Measurements from ENCODE around the gene GPR34. TPM values are rescaled to one million over a fixed set of nuclear protein-coding genes. Genes with fewer than 3 reads are reported as not detected.
"Not testable (repeated sequence)": the region's sequence is repeated elsewhere in the genome, so short reads cannot be mapped to it uniquely, and the experiment has no call there.

GPR34 gene
- total and polyA plus RNA-seq, 2 donors (not counting 1 experiment from before 2014, with no cell fraction given), result 0.21 TPM; not detected in 1

DNA sequence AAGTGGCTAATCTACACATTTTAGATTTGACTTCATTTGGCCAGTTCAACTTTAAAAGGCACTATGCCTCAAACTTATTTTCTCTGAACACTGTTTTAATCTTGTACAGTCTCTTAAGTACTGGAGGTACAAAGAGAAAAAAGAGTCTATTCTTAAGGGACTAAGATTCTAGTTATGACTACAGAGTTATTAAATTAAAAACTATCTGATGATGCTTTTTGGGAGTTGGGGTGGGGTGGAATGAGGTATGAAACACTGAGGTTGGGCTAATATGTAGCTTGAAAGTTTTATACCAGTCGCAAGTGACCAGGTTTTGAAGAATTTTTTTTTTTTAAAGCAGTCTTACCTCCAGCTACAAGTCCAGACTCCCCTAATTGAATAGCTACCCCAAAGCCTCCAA, 17.7 kb upstream of the GPR34 start:
- no peaks in the 10 kb centered on the region for H3K79me2 ChIP-seq (ENCODE audit: control insufficient read depth, insufficient read depth, low read length)
- no peak overlapping the region for H3K27ac Mint-ChIP-seq
- H2AFZ ChIP-seq (ENCODE audit: insufficient read depth, low read depth, low read length, poor library complexity, severe bottlenecking), result no peak overlapping the region
- TF ChIP-seq, protein P1, sequence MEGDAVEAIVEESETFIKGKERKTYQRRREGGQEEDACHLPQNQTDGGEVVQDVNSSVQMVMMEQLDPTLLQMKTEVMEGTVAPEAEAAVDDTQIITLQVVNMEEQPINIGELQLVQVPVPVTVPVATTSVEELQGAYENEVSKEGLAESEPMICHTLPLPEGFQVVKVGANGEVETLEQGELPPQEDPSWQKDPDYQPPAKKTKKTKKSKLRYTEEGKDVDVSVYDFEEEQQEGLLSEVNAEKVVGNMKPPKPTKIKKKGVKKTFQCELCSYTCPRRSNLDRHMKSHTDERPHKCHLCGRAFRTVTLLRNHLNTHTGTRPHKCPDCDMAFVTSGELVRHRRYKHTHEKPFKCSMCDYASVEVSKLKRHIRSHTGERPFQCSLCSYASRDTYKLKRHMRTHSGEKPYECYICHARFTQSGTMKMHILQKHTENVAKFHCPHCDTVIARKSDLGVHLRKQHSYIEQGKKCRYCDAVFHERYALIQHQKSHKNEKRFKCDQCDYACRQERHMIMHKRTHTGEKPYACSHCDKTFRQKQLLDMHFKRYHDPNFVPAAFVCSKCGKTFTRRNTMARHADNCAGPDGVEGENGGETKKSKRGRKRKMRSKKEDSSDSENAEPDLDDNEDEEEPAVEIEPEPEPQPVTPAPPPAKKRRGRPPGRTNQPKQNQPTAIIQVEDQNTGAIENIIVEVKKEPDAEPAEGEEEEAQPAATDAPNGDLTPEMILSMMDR (IDR thresholded peaks at IDR 0.05), result no peak
- no peak for TF ChIP-seq EZH2 (IDR thresholded peaks at IDR 0.05; ENCODE audit: borderline replicate concordance, insufficient read depth, low read depth, low read length, poor library complexity, severe bottlenecking)
- H3K4me3 Mint-ChIP-seq, result no peak overlapping the region
- no peak overlapping the region for H3K4me3 ChIP-seq (ENCODE audit: control extremely low read depth in 1 of 5, extremely low read depth in 1 of 5, insufficient read depth in 1 of 5, low read depth in 2 of 5, low read length in 4 of 5)
- no peaks in the 10 kb centered on the region for H3K27me3 Mint-ChIP-seq
- ATAC-seq (ENCODE audit: low read depth), result no peak
- CTCF ChIA-PET, result no interaction called here
- H3K4me2 ChIP-seq (replicated peaks; ENCODE audit: low read depth, low read length, poor library complexity, severe bottlenecking), result no peak overlapping the region
- WGBS (ENCODE audit: insufficient coverage), result no CpG with 5 or more reads among the region's 1 CpG
- no peaks in the 10 kb centered on the region for H3K36me3 ChIP-seq (replicated peaks in 1 of 2; ENCODE audit: control extremely low read depth in 1 of 2, control insufficient read depth in 1 of 2, extremely low read depth in 1 of 2, insufficient read depth in 2 of 2, low read length in 1 of 2)
- peaks cover 7% of the 10 kb centered on the region for H3K4me1 Mint-ChIP-seq
- H3K27me3 ChIP-seq (replicated peaks in 1 of 4; ENCODE audit: control extremely low read depth in 1 of 4, control insufficient read depth in 3 of 4, insufficient read depth in 4 of 4, low read length in 3 of 4), result no peaks in the 10 kb centered on the region
- no peaks in the 10 kb centered on the region for H3K4me1 ChIP-seq (ENCODE audit: control insufficient read depth in 2 of 2, insufficient read depth in 2 of 2, low read length in 2 of 2)
- no peak for DNase-seq
- H3K9me3 ChIP-seq (ENCODE audit: control extremely low read depth in 1 of 3, control insufficient read depth in 2 of 3, insufficient read depth in 1 of 3, low read length in 2 of 3), result no peaks in the 10 kb centered on the region
- H3K9ac ChIP-seq (ENCODE audit: low read length), result no peak overlapping the region
- no peaks in the 10 kb centered on the region for H3K9me3 Mint-ChIP-seq (ENCODE audit: insufficient read depth)
- intact Hi-C loops (cut with micrococcal nuclease), result no loop called here
- no peak overlapping the region for H3K27ac ChIP-seq (ENCODE audit: low read length in 2 of 2)
- POLR2A ChIA-PET, result no interaction called here
- H4K20me1 ChIP-seq (ENCODE audit: control insufficient read depth, insufficient read depth, low read length, poor library complexity, severe bottlenecking), result no peaks in the 10 kb centered on the region

DNA sequence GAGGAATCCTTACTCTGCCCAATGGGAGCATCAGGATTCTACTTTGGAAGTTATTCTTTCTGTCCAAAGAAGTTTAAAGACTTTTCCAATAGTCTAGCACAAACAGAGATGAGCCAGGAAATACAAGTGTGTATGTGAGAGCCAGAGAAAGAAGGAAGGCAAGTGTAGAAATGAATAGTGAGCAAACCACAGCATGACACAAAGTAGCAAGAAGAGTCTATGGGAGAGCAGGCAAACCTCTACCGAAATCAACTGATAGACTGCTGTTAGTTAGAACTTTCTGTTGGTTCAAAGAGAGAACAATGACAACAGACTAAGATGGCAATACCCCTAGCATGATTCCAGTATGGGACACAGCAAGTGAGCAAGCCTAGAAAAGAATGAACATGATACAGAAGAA, 16.1 kb upstream of the GPR34 start:
- no peak overlapping the region for H3K4me3 Mint-ChIP-seq
- H3K9ac ChIP-seq (ENCODE audit: low read length), result no peak overlapping the region
- no peak for TF ChIP-seq EZH2 (IDR thresholded peaks at IDR 0.05; ENCODE audit: borderline replicate concordance, insufficient read depth, low read depth, low read length, poor library complexity, severe bottlenecking)
- TF ChIP-seq, protein P1 (IDR thresholded peaks at IDR 0.05), result no peak
- no peak overlapping the region for H3K4me3 ChIP-seq (ENCODE audit: control extremely low read depth in 1 of 5, extremely low read depth in 1 of 5, insufficient read depth in 1 of 5, low read depth in 2 of 5, low read length in 4 of 5)
- peaks cover 8% of the 10 kb centered on the region for H3K4me1 Mint-ChIP-seq
- ATAC-seq (ENCODE audit: low read depth), result no peak
- no peaks in the 10 kb centered on the region for H3K4me1 ChIP-seq (ENCODE audit: control insufficient read depth in 2 of 2, insufficient read depth in 2 of 2, low read length in 2 of 2)
- no peak for DNase-seq
- no peak overlapping the region for H3K4me2 ChIP-seq (replicated peaks; ENCODE audit: low read depth, low read length, poor library complexity, severe bottlenecking)
- H3K9me3 ChIP-seq (ENCODE audit: control extremely low read depth in 1 of 3, control insufficient read depth in 2 of 3, insufficient read depth in 1 of 3, low read length in 2 of 3), result no peaks in the 10 kb centered on the region
- no peaks in the 10 kb centered on the region for H3K27me3 ChIP-seq (replicated peaks in 1 of 4; ENCODE audit: control extremely low read depth in 1 of 4, control insufficient read depth in 3 of 4, insufficient read depth in 4 of 4, low read length in 3 of 4)
- H4K20me1 ChIP-seq (ENCODE audit: control insufficient read depth, insufficient read depth, low read length, poor library complexity, severe bottlenecking), result no peaks in the 10 kb centered on the region
- CTCF ChIA-PET, result no interaction called here
- H3K79me2 ChIP-seq (ENCODE audit: control insufficient read depth, insufficient read depth, low read length), result no peaks in the 10 kb centered on the region
- intact Hi-C loops (cut with micrococcal nuclease), result no loop called here
- H3K9me3 Mint-ChIP-seq (ENCODE audit: insufficient read depth), result no peaks in the 10 kb centered on the region
- no peak overlapping the region for H3K27ac ChIP-seq (ENCODE audit: low read length in 2 of 2)
- no CpG with 5 or more reads among the region's 1 CpG for WGBS (ENCODE audit: insufficient coverage)
- POLR2A ChIA-PET, result no interaction called here
- H3K36me3 ChIP-seq (replicated peaks in 1 of 2; ENCODE audit: control extremely low read depth in 1 of 2, control insufficient read depth in 1 of 2, extremely low read depth in 1 of 2, insufficient read depth in 2 of 2, low read length in 1 of 2), result no peaks in the 10 kb centered on the region
- H2AFZ ChIP-seq (ENCODE audit: insufficient read depth, low read depth, low read length, poor library complexity, severe bottlenecking), result no peak overlapping the region
- no peak overlapping the region for H3K27ac Mint-ChIP-seq
- no peaks in the 10 kb centered on the region for H3K27me3 Mint-ChIP-seq

DNA sequence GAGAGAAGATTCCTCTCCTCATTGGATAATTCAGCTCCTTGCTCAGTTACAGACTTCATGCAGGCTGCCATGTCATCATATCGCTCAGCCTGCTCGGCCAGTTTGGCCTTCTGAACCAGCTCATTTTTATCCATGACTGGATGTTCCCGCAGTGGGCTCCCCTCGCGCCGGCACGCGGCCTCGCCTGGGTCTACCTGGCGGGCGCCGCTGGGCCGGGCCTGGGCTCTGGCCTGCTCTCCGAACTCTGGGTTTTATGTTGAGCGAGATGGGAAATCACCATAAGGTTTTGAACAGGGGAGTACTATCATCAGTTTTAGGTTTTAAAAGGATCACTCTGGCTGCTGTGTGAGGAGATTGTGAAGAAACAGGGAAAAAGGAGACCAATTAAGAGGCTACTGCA, 12.4 kb upstream of the GPR34 start:
- H2AFZ ChIP-seq (ENCODE audit: insufficient read depth, low read depth, low read length, poor library complexity, severe bottlenecking); H3K79me2 ChIP-seq (ENCODE audit: control insufficient read depth, insufficient read depth, low read length); H3K27ac ChIP-seq (ENCODE audit: low read length in 2 of 2); H3K4me1 ChIP-seq (ENCODE audit: control insufficient read depth in 2 of 2, insufficient read depth in 2 of 2, low read length in 2 of 2); H3K9me3 Mint-ChIP-seq (ENCODE audit: insufficient read depth); H3K9me3 ChIP-seq (ENCODE audit: control extremely low read depth in 1 of 3, control insufficient read depth in 2 of 3, insufficient read depth in 1 of 3, low read length in 2 of 3); POLR2A ChIA-PET; CTCF ChIA-PET; DNase-seq; intact Hi-C loops (cut with micrococcal nuclease); H3K9ac ChIP-seq (ENCODE audit: low read length); H3K27me3 Mint-ChIP-seq; H3K4me3 Mint-ChIP-seq; H3K27me3 ChIP-seq (replicated peaks in 1 of 4; ENCODE audit: control extremely low read depth in 1 of 4, control insufficient read depth in 3 of 4, insufficient read depth in 4 of 4, low read length in 3 of 4); H3K36me3 ChIP-seq (replicated peaks in 1 of 2; ENCODE audit: control extremely low read depth in 1 of 2, control insufficient read depth in 1 of 2, extremely low read depth in 1 of 2, insufficient read depth in 2 of 2, low read length in 1 of 2); H4K20me1 ChIP-seq (ENCODE audit: control insufficient read depth, insufficient read depth, low read length, poor library complexity, severe bottlenecking); H3K4me3 ChIP-seq (ENCODE audit: control extremely low read depth in 1 of 5, extremely low read depth in 1 of 5, insufficient read depth in 1 of 5, low read depth in 2 of 5, low read length in 4 of 5); H3K27ac Mint-ChIP-seq; ATAC-seq (ENCODE audit: low read depth); H3K4me2 ChIP-seq (replicated peaks; ENCODE audit: low read depth, low read length, poor library complexity, severe bottlenecking): not testable (repeated sequence)
- WGBS (ENCODE audit: insufficient coverage), result 98% methylated on average over 9 of the region's 15 CpGs
- peaks cover 15% of the 10 kb centered on the region for H3K4me1 Mint-ChIP-seq

Data from B cell (primary cell).